ENCODE measurements around the gene LACC1. TPM values are rescaled to one million over a fixed set of nuclear protein-coding genes. Genes with fewer than 3 reads are reported as not detected.
A peak's percentile ranks its signal among the peaks of the same experiment; 100 is the strongest.

Gene LACC1
- total RNA-seq, 2 experiments from 2014 or later: 3.2 to 5.4 TPM

- H3K27me3 Mint-ChIP-seq: peaks cover 3% of the 10 kb centered on the region
- no peaks in the 10 kb centered on the region for H3K36me3 Mint-ChIP-seq (ENCODE audit: low read depth)
- H3K4me1 Mint-ChIP-seq: peaks cover 15% of the 10 kb centered on the region
- ChIA-PET POLR2A (no interaction called here), CTCF (no interaction called here)
- no peaks in the 10 kb centered on the region for H3K9me3 Mint-ChIP-seq
- no peak for DNase-seq
- H3K4me3 Mint-ChIP-seq: no peak overlapping the region
- H3K27ac Mint-ChIP-seq: no peak overlapping the region
Observed at GRCh38 chr13:43874504-43875092, 5.1 kb upstream of the LACC1 start.

GRCh38 chr13:43876366-43876765 lies 3.3 kb upstream of the LACC1 start:
- H3K36me3 Mint-ChIP-seq (ENCODE audit: low read depth): peaks cover 7% of the 10 kb centered on the region
- H3K4me1 Mint-ChIP-seq: peaks cover 28% of the 10 kb centered on the region
- peaks cover 11% of the 10 kb centered on the region for H3K27me3 Mint-ChIP-seq
- H3K9me3 Mint-ChIP-seq: no peaks in the 10 kb centered on the region
- CTCF ChIA-PET: no interaction called here
- POLR2A ChIA-PET: no interaction called here
- no peak overlapping the region for H3K27ac Mint-ChIP-seq
- no peak overlapping the region for H3K4me3 Mint-ChIP-seq
- DNase-seq: no peak

GRCh38 chr13:43877326-43877725 lies 2.4 kb upstream of the LACC1 start:
- H3K27ac Mint-ChIP-seq: no peak overlapping the region

GRCh38 chr13:43877766-43878165 lies 1.9 kb upstream of the LACC1 start:
- H3K4me3 Mint-ChIP-seq: no peak overlapping the region
- POLR2A ChIA-PET: interaction anchor here (0.6 kb wide), 1 partner anchor 263 kb away, joined by 5 read pairs; no protein-coding TSS in a partner anchor
- no peaks in the 10 kb centered on the region for H3K9me3 Mint-ChIP-seq
- peaks cover 12% of the 10 kb centered on the region for H3K27me3 Mint-ChIP-seq
- DNase-seq: no peak
- peaks cover 29% of the 10 kb centered on the region for H3K4me1 Mint-ChIP-seq
- CTCF ChIA-PET: no interaction called here
- H3K36me3 Mint-ChIP-seq (ENCODE audit: low read depth): peaks cover 8% of the 10 kb centered on the region
- H3K27ac Mint-ChIP-seq: no peak overlapping the region

More at GRCh38 chr13:43877326-43877725, 2.4 kb upstream of the LACC1 start:
- CTCF ChIA-PET: no interaction called here
- DNase-seq: no peak
- Mint-ChIP-seq H3K9me3 (no peaks in the 10 kb centered on the region), H3K4me3 (no peak overlapping the region), H3K27me3 (peaks cover 12% of the 10 kb centered on the region), H3K36me3 (ENCODE audit: low read depth) (peaks cover 8% of the 10 kb centered on the region), H3K4me1 (peaks cover 29% of the 10 kb centered on the region)
- POLR2A ChIA-PET: interaction anchor here (0.6 kb wide), 1 partner anchor 264 kb away, joined by 5 read pairs; no protein-coding TSS in a partner anchor

- Mint-ChIP-seq H3K4me1 (peaks cover 29% of the 10 kb centered on the region), H3K4me3 (peak within 1 kb of the TSS; percentile 72), H3K36me3 (ENCODE audit: low read depth) (peaks cover 8% of the 10 kb centered on the region), H3K9me3 (no peaks in the 10 kb centered on the region), H3K27ac (peak within 1 kb of the TSS; percentile 63), H3K27me3 (peaks cover 12% of the 10 kb centered on the region)
- ChIA-PET POLR2A (interaction anchor here (0.7 to 1.3 kb wide), 6 partner anchors 27 to 1606 kb away, joined by 3 to 4 read pairs (median 3); partner anchors contain the start of gene EPSTI1), CTCF (no interaction called here)
- DNase-seq: peak; percentile 78
Observed at GRCh38 chr13:43878892-43879754, 581 bp upstream of the LACC1 start, which contains the start of gene CCDC122. Gene CCDC122 (minus strand): TSS chr13:43879740. CDS start chr13:43869376, 10,364 bp downstream.

GRCh38 chr13:43880214-43880855 lies 631 bp downstream of the LACC1 start:
- CTCF ChIA-PET: no interaction called here
- Mint-ChIP-seq H3K27me3 (peaks cover 12% of the 10 kb centered on the region), H3K4me1 (peaks cover 29% of the 10 kb centered on the region), H3K27ac (peak overlapping the region; percentile 13), H3K9me3 (no peaks in the 10 kb centered on the region), H3K36me3 (ENCODE audit: low read depth) (peaks cover 8% of the 10 kb centered on the region), H3K4me3 (peak overlapping the region; percentile 72)
- POLR2A ChIA-PET: interaction anchor here (0.9 kb wide), 1 partner anchor 26 kb away, joined by 3 read pairs; no protein-coding TSS in a partner anchor
- no peak for DNase-seq

GRCh38 chr13:43880926-43881325 lies 1.2 kb downstream of the LACC1 start:
- H3K4me3 Mint-ChIP-seq: no peak overlapping the region
- ChIA-PET CTCF (no interaction called here), POLR2A (no interaction called here)
- H3K9me3 Mint-ChIP-seq: no peaks in the 10 kb centered on the region
- peaks cover 8% of the 10 kb centered on the region for H3K36me3 Mint-ChIP-seq (ENCODE audit: low read depth)
- H3K4me1 Mint-ChIP-seq: peaks cover 29% of the 10 kb centered on the region
- H3K27me3 Mint-ChIP-seq: peaks cover 12% of the 10 kb centered on the region
- no peak overlapping the region for H3K27ac Mint-ChIP-seq
- no peak for DNase-seq

GRCh38 chr13:43881580-43881979 lies 1.9 kb downstream of the LACC1 start:
- DNase-seq: no peak
- Mint-ChIP-seq H3K4me1 (peaks cover 29% of the 10 kb centered on the region), H3K27me3 (peaks cover 12% of the 10 kb centered on the region), H3K4me3 (no peak overlapping the region), H3K36me3 (ENCODE audit: low read depth) (peaks cover 8% of the 10 kb centered on the region), H3K9me3 (no peaks in the 10 kb centered on the region), H3K27ac (no peak overlapping the region)
- POLR2A ChIA-PET: no interaction called here
- CTCF ChIA-PET: no interaction called here

GRCh38 chr13:43883631-43884030 lies 3.9 kb downstream of the LACC1 start:
- ChIA-PET POLR2A (no interaction called here), CTCF (no interaction called here)
- peaks cover 8% of the 10 kb centered on the region for H3K36me3 Mint-ChIP-seq (ENCODE audit: low read depth)
- peaks cover 16% of the 10 kb centered on the region for H3K4me1 Mint-ChIP-seq
- peaks cover 10% of the 10 kb centered on the region for H3K27me3 Mint-ChIP-seq
- no peak overlapping the region for H3K4me3 Mint-ChIP-seq
- no peak overlapping the region for H3K27ac Mint-ChIP-seq
- no peaks in the 10 kb centered on the region for H3K9me3 Mint-ChIP-seq
- no peak for DNase-seq

- Mint-ChIP-seq H3K4me1 (peaks cover 14% of the 10 kb centered on the region), H3K4me3 (no peak overlapping the region), H3K36me3 (ENCODE audit: low read depth) (peaks cover 8% of the 10 kb centered on the region), H3K27me3 (peaks cover 9% of the 10 kb centered on the region), H3K9me3 (no peaks in the 10 kb centered on the region), H3K27ac (no peak overlapping the region)
- ChIA-PET POLR2A (no interaction called here), CTCF (no interaction called here)
- DNase-seq: no peak
Observed at GRCh38 chr13:43884222-43884621, 4.5 kb downstream of the LACC1 start.

- no peak overlapping the region for H3K4me3 Mint-ChIP-seq
- no peaks in the 10 kb centered on the region for H3K9me3 Mint-ChIP-seq
- H3K27ac Mint-ChIP-seq: no peak overlapping the region
- no peak for DNase-seq
- no peaks in the 10 kb centered on the region for H3K4me1 Mint-ChIP-seq
- ChIA-PET POLR2A (no interaction called here), CTCF (interaction anchor here (1.6 kb wide), 1 partner anchor 14 kb away, joined by 6 read pairs; no protein-coding TSS in a partner anchor)
- peaks cover 3% of the 10 kb centered on the region for H3K27me3 Mint-ChIP-seq
- H3K36me3 Mint-ChIP-seq (ENCODE audit: low read depth): peaks cover 2% of the 10 kb centered on the region
Observed at GRCh38 chr13:43894438-43894837, 14.7 kb downstream of the LACC1 start.

- H3K36me3 Mint-ChIP-seq (ENCODE audit: low read depth): no peaks in the 10 kb centered on the region
Observed at GRCh38 chr13:43895940-43896339, 16.2 kb downstream of the LACC1 start.

More at GRCh38 chr13:43895940-43896339, 16.2 kb downstream of the LACC1 start:
- no peaks in the 10 kb centered on the region for H3K9me3 Mint-ChIP-seq
- no peaks in the 10 kb centered on the region for H3K4me1 Mint-ChIP-seq
- DNase-seq: no peak
- POLR2A ChIA-PET: no interaction called here
- CTCF ChIA-PET: interaction anchor here (1.6 kb wide), 1 partner anchor 12 kb away, joined by 6 read pairs; no protein-coding TSS in a partner anchor
- H3K4me3 Mint-ChIP-seq: no peak overlapping the region
- no peak overlapping the region for H3K27ac Mint-ChIP-seq
- peaks cover 3% of the 10 kb centered on the region for H3K27me3 Mint-ChIP-seq
